NB4 (cell line): Measurements from ENCODE around the gene RNF150.

Experiments
- CTCF ChIP-seq: IDR thresholded peaks from one replicate; pipeline ENCODE4 v1.5.1; 2012; ENCODE audit warnings: low read depth, low read length
- POLR2A ChIP-seq: IDR thresholded peaks from 2 replicates; pipeline ENCODE4 v1.6.1; 2011; ENCODE audit warnings: mild to moderate bottlenecking; ENCODE audit not compliant: insufficient read length; ENCODE audit errors: extremely low read depth

DNA sequence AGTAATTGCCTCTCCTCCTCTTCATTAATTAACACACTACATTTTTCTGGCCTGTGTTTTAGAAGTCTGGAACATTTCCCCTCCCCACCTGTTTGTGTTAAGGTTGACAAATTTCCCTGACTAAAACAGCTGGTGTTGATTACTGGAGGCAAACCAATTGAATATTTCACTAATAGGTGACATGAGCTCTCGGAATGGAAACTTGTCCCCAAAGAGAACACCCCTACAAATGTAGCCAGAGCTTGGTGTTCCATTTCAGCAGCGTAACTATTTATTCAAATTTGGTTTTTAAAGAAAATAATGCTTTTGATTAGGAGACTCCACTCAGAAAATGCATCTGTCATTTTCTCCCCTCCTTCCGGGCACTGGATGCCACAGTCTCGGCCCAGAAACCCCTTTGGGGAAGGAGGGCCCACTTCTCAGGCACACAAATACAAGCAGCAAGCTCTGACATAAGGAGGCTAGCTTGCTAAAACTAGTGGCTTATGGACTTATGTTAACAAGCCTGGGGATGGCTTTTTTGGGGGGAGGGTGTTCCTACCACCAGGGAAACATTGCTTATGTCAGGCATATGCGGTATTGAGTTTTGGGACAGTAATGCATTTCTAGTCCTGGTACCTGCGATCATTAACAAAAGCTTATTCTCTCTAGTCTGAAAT, 2.2 kb downstream of the RNF150 start:
- no peak for TF ChIP-seq CTCF
- TF ChIP-seq POLR2A = no peak
